ENCODE results near the gene DEFB114. TPM values are rescaled to one million over a fixed set of nuclear protein-coding genes. Genes with fewer than 3 reads are reported as not detected.

DEFB114 gene
- total and polyA plus RNA-seq, 8 donors: not detected

DNA sequence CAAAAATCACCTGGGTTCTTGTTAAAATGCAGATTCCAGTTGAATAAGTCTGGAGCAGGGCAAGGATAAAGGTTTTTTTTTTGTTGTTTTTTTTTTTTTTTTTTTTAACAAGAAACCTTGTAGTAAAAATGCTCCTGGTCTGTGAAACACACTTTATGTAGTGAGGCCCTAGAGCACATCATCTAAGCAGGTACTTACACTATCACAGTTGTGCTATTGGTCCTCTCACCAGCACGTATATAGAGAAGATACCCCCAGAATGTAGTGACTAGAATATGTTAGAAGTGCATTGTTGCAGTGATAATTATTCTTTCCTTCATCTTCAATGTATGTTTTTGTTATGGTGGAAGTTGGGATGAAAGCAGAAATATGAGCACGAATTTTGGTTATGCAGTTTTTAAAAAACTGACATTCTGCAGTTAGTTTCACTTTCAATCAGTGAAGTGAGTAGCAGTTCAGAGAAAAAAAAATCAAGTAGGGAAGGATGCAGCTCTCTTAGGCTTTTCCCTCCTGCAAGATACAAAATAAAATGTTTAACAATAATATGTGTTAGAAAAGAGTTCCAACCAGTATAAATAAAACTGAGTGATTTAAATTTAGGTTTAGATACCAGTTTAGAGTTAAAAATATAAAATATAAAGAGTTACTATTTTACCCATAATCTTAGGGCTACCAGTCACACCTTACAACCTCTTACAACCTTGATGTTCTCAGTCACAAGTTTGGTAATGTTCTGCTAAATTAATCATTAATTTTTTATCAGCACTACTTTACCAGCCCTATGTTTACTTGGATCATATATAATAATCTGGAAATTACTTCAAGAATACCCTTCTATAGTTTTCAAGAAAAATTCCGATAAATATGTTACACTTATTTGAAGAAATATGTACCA lies 14.6 kb upstream of the DEFB114 start:
- DNase-seq (no peak), ATAC-seq (no peak), FAIRE-seq (no peak)
- Histone ChIP-seq H3K4me3 (no peak overlapping the region), H3K27ac (no peak overlapping the region), H3K27me3 (peaks cover 0 to 6% (median 0%) of the 10 kb centered on the region in 4 donors), H3K4me1 (no peaks in the 10 kb centered on the region), H3K9me3 (no peaks in the 10 kb centered on the region), H3K36me3 (no peaks in the 10 kb centered on the region)
- intact Hi-C loops (cut with DNase I): no loop called here
- 37% methylated on average over 3 of the region's 3 CpGs for WGBS, 2 donors
- TF ChIP-seq, protein P1, sequence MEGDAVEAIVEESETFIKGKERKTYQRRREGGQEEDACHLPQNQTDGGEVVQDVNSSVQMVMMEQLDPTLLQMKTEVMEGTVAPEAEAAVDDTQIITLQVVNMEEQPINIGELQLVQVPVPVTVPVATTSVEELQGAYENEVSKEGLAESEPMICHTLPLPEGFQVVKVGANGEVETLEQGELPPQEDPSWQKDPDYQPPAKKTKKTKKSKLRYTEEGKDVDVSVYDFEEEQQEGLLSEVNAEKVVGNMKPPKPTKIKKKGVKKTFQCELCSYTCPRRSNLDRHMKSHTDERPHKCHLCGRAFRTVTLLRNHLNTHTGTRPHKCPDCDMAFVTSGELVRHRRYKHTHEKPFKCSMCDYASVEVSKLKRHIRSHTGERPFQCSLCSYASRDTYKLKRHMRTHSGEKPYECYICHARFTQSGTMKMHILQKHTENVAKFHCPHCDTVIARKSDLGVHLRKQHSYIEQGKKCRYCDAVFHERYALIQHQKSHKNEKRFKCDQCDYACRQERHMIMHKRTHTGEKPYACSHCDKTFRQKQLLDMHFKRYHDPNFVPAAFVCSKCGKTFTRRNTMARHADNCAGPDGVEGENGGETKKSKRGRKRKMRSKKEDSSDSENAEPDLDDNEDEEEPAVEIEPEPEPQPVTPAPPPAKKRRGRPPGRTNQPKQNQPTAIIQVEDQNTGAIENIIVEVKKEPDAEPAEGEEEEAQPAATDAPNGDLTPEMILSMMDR (IDR thresholded peaks at IDR 0.05): no peak

DNA sequence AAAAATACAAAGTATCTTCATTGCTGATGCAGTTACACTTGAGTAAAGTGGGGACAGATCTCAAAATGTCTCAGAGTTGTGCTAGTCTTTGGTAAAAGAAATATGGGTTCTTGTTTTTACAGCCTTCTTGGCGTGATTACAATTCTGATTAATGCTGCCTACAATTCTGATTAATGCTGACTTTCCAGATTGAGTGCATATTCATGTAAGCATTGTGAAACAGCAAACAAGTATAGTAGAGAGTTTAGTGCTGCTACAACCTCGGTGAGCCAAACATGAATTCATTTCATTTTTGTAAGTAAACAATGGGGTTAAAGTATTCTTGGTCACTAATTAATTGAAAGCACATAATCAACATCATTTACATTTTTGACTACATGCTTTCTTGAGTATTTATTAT lies 5.6 kb upstream of the DEFB114 start, which contains the start of gene DEFB113:
Gene DEFB113 (minus strand): TSS at position 21 of the 400 bp plus-strand sequence. CDS start 0 bp downstream, at position 21.
- DNase-seq (no peak), FAIRE-seq (no peak), ATAC-seq (no peak)
- no peaks in the 10 kb centered on the region for H3K4me1 ChIP-seq
- H3K9me3 ChIP-seq: no peaks in the 10 kb centered on the region
- WGBS, 2 donors: 14 to 21% methylated on average over 2 of the region's 2 CpGs
- H3K27ac ChIP-seq: no peak within 1 kb of the TSS
- no peaks in the 10 kb centered on the region for H3K27me3 ChIP-seq
- intact Hi-C loops (cut with DNase I): no loop called here
- H3K36me3 ChIP-seq: no peaks in the 10 kb centered on the region
- H3K4me3 ChIP-seq: no peak within 1 kb of the TSS
- TF ChIP-seq, protein P1 (IDR thresholded peaks at IDR 0.05): no peak

DNA sequence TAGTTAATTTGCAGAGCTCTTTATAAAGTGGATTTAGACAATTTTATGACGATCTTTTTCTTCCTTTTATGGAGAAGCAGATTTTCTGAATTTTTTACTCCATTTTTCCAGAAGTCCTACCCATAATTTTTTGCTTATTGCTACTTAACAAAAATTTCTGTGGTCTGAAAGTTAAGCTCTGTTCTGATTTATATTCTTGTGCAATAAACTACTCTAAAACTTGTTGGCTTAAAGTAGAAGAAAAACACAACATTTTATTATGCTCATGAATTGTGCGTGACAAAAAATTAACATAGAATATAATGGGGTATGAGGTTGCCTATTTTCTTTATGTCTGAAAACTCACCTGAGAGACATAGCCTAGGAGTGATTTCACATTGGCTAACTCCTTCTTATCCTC lies 2.9 kb upstream of the DEFB114 start:
- no peak for DNase-seq

DNA sequence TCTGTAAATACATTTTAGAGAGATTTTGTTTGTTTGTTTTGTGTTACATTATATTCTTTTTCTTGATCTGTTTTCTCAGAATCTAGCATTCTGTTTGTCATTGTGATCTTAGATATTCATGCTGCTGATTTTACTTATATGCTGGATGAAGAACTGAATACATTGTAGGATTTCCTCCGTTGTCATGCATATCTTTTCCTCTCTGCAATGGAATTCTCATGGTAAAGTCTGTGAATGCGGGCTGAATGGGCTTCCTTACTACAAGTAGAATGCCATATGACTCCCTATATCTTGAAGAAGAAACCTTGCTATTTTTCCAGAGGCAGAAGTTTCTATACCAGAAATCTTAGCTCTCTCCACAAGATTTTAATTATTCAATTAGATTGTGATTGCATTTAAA lies 2.4 kb upstream of the DEFB114 start:
- Histone ChIP-seq H3K27me3 (no peaks in the 10 kb centered on the region), H3K27ac (no peak overlapping the region), H3K4me3 (no peak overlapping the region), H3K9me3 (no peaks in the 10 kb centered on the region), H3K36me3 (no peaks in the 10 kb centered on the region), H3K4me1 (no peaks in the 10 kb centered on the region)
- DNase-seq: no peak
- FAIRE-seq: no peak
- 38 to 48% methylated on average over 2 of the region's 2 CpGs for WGBS, 2 donors
- intact Hi-C loops (cut with DNase I): no loop called here
- TF ChIP-seq, protein P1 (IDR thresholded peaks at IDR 0.05): no peak
- no peak for ATAC-seq

More for the DNA sequence above, 2.9 kb upstream of the DEFB114 start:
- WGBS, 2 donors: 54 to 59% methylated on average over 2 of the region's 2 CpGs
- Histone ChIP-seq H3K27me3 (no peaks in the 10 kb centered on the region), H3K9me3 (no peaks in the 10 kb centered on the region), H3K4me3 (no peak overlapping the region), H3K27ac (no peak overlapping the region), H3K36me3 (no peaks in the 10 kb centered on the region), H3K4me1 (no peaks in the 10 kb centered on the region)
- no peak for ATAC-seq
- intact Hi-C loops (cut with DNase I): no loop called here
- FAIRE-seq: no peak
- TF ChIP-seq, protein P1 (IDR thresholded peaks at IDR 0.05): no peak

DNA sequence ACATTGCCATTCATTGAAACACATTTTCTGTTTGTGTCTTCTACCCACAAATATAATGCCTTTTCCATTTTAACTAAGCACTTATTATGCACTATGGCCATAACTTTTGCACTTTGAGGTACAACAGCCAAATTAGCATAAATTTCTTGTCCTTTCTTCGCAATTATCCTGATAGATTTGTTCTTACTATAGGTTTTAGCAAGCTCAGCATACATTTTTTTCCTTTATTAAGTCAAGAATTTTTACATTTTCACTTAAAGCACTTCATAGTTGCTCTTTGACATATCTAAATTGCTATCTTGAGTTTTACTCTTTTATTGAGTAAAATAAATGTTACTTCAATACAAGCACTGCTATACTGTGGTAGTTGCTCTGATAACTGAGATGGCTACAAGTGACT lies 5.8 kb downstream of the DEFB114 start:
- Histone ChIP-seq H3K9me3 (no peaks in the 10 kb centered on the region), H3K36me3 (no peaks in the 10 kb centered on the region), H3K27ac (no peak overlapping the region), H3K4me3 (no peak overlapping the region), H3K27me3 (no peaks in the 10 kb centered on the region), H3K4me1 (no peaks in the 10 kb centered on the region)
- WGBS, 2 donors: 53 to 55% methylated on average over 1 of the region's 1 CpG
- ATAC-seq (no peak), FAIRE-seq (no peak), DNase-seq (no peak)
- TF ChIP-seq, protein P1 (IDR thresholded peaks at IDR 0.05): no peak
- intact Hi-C loops (cut with DNase I): no loop called here

Data from pancreas (tissue), 10 donors.